NCI-H146 treated with DMSO at 0.1 percent for 48 hours (cell line): ENCODE measurements around the gene ZHX3.

ENCODE experiments used
- DNase-seq: peaks from one replicate; lab custom pipeline; 2025; ENCODE audit not compliant: unreplicated experiment; lab: John Stamatoyannopoulos, UW

The ZHX3 gene

DNA sequence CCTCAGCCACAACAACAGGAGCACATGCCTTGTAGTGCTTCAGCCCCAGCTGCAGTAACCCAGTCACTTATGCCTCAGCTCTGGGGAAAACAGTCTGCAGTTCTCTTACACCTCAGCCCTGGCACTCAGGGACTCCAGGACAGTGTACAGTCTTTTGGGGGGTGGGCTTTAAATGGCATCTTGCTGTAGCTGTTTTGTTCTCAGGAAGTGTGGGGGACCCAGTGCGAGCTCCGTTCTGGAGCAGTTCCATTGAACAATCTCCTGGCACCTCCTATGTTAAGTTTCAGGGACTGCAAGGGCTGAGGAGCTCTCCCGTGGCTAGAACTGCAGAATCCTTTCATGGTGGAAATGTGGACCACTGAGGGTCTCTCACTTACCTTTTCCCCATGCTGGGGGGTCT lies 125.0 kb downstream of the ZHX3 start:
- no peak for DNase-seq

DNA sequence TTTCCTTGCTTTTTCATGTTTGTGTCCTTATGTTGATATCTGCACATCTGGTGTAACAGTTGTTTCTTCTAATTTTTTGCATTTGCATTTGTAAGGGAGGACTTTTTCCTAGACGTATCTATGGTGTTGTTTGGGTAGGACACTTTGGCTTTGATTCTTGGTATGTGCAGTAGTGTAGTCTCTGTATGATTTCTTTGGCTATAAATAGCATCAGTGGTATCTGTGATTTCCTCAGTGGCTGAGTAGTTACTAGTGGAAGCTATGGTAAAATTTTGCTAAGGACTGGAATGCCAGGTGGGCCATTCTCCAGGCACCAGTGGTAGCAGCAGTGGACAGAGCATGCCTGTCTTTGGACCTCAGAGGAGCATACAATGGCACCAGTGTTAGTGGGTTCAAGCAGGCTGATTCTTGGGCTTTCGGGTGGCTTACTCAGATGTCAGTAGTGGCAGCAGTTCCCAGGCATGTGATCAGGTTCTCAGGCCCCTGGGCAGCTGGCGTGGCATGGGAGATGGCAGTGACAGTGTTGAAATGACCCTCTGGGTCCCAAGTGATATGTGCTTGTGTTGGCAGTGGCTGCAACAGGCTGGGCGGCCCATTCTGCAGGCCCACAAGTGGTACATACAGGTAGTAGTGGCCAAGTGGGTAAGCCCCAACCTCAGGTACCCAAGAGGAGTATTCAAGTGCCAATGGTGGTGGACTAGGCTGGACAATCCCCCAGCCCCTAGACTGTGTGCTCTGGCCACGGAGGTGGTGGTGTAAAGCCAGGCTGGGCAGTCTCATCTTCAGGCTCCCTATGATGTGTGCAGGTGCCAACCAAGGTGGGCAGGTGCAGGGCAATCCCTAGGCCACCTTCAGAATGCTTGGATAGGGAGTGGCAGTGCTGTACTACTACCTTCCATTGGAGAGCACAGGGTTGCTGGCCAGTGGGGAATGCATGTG lies 125.7 kb downstream of the ZHX3 start:
- DNase-seq, result no peak

DNA sequence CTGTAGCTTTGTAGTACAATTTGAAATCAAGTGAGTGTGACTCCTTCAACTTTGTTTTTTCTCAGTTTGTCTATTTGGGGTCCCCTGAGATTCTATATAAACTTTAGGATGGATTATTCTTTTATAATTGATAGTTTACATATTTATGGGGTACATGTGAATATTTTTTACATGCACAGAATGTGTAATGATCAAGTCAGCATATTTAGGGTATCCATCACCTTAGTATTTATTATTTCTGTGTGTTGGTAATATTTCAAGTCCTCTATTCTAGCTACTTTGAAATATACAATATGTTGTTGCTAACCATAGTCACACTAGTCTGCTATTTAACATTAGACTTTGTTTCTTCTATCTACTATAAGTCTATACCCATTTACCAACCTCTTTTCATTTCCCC lies 129.9 kb downstream of the ZHX3 start:
- DNase-seq, result no peak

DNA sequence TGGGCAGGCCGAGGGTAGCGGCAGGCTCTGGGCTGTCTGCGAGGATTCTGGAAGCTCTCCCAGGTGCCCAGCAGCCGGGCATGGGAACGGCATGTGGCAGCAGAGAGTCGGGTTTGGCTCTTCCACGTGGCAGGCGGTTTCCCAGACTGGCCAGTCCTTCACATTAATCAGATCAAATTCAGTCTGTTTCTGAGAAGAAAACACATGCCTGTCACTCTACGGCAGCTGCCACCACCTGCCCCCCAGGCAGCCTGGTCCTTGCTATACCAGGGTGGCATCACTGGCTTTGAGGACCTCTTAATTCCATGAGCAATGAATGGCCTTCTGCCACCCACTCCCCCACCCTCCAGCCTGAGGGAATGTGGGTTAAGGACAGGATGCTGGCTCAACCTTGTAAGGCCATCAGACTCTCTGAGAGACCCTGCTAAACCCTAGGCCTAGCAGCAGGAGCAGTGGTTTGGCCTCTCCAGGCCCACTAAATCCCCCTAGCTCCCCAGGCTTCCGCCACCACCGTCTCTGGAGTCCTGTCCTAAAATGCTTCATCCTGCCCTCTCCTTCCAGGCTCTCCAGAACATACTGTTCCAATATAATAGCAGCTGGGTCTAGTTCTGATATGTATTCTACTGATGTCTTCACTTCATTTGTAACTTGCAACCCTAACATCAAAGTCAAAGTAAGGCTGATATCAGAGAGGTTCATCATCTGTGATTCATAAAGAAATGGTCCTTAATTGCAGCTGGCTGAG lies 132.3 kb downstream of the ZHX3 start:
- no peak for DNase-seq

DNA sequence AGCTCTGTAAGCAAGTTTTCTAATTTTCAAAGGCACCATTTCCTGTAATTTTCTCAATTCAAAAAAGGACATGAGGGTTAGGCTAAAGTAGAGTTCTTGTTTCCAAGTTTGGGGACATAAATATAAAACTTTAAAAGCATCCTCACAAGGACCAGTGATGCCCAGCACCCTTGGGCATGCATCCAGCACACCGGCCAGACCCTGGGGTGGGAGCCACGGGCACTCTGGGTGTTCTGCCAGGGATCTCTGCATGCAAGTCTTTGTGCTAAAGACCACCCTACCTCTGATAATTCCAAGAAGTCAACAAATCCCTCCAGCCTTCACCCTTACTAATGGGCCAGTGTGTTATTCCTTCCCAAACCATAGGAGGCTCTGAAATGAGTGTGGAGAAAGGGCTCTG lies 133.7 kb downstream of the ZHX3 start:
- DNase-seq, result no peak

DNA sequence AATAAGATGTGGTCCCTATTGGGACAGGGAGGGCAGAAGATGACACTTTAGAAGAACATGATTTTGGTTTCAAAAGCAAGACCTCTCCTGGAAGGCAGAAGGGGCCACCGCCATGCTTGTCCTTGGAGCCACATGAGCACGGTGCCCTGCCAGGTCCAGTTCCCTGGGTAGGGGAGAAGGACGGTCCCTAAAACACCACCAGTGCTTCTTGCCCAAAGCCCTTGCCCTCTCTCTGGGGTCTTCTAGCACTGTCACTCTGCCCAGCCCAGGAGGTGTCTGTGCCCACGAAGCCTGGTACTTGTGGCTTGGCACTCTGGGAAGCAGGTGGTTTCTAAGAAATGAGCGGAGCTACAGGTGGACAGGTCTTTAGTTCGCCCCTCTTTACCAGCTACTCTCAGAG lies 134.1 kb downstream of the ZHX3 start:
- DNase-seq, result no peak

DNA sequence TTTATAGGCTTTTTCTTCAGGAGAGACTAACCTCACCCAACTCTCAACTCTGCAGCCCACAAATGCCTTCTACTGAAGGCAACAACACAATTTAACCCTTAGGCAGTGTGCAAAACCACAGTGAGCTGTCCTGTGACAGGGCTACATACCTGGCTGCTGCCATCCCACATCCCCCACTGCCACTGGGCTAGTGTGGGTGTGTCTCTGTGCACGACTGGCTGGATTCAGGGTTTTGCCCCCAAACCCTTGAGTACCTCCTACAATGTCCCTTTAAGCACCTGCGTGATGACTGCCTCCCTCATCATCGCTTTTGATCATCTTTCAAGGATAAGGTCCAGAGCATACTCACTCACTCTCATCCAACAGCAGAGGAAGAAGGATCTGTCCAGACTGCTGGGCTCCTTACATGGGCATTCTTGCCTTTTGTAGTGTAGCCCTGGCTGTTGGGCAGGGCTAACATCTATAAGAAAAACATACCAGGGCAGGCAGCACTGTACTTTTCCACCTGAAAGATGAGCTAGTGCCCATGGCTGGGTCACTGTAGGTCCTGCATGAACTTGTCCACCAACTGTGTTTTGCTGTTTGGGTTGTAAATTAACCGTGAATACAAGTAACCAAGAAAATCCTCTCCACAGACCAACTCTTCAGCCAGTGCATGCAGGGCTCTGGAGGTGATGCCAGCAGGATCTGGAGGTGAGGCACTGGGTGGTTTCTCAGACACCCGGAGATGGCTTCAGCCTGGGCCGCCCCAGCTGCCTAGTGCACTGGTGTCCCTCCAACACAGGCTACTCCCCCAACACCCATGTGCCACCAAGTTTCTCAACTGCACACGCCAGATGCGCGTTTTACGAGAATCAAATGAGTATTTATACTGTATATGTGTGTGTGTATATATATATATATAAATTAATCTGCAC lies 135.0 kb downstream of the ZHX3 start:
- DNase-seq, result no peak

DNA sequence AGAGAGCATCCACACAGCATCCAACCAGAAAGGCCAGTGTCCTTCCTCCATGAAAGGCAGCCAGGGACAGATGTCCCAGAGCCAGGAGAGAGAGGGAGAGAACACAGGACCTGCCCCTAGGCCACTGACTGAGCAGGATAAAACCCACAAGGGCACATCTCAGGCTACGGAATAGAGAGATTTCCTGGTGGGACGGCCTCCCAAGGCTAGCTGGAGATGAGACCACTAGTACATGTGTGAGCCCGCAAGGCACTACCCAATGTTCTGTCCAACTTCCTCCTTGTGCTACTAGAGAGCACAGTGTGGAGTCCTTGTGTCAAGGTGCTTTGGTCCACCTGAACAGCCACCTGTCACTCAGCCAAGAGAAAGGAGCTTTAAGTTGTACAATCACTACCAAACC lies 136.0 kb downstream of the ZHX3 start:
- DNase-seq, result no peak

DNA sequence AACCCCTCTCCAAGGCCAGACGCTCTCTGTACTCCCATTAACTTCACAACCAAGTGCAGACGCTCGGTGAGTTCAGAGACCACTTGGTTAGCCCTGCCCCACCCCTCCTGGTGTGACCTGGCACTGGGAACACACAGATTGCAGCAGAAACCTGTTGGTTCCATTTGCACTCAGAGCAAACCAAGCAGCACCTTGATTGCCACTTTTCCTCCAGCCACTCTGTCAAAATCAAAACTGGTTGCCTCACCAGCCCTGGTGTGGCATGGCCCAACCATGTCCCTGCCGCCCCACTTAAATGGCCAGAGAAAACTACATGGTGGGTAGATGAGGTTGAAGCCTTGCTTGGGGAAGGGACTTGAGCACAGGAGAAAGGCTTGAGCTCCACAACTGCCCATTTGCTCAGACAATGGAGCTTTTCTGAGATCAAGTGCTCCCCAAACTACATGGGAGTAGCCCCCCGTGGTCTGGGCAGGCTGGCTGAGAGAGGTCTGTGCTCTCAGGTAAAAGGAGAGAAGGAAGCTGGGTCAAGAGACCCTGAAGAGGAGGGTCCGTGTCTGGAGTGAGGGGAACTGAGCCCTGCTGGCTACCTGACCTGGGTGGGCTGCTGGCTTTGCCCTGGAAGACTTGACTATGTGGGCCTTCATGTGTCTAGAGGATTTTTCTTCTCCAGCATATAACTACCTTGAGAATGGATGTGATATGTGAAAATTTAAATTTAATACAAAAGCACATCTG lies 136.8 kb downstream of the ZHX3 start:
- no peak for DNase-seq

DNA sequence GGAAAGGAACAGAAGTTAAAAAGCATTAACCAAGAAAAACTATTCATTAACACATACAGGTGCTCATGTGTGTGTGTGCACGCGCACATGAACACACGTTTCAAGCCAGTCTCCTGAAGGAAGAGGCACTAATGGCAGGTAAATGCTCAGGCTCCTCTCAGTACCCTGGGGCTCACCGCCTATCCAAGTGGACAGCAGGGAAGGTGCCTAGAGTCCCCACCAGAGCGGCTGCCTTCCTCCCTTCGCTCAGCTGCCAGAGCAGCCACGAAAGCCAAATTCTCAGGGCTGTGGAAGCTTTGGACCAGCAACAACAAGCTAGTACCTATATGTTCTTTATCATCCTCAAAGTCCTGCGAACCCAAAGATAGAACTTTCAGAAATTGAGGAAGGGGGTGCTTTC lies 137.6 kb downstream of the ZHX3 start:
- no peak for DNase-seq

DNA sequence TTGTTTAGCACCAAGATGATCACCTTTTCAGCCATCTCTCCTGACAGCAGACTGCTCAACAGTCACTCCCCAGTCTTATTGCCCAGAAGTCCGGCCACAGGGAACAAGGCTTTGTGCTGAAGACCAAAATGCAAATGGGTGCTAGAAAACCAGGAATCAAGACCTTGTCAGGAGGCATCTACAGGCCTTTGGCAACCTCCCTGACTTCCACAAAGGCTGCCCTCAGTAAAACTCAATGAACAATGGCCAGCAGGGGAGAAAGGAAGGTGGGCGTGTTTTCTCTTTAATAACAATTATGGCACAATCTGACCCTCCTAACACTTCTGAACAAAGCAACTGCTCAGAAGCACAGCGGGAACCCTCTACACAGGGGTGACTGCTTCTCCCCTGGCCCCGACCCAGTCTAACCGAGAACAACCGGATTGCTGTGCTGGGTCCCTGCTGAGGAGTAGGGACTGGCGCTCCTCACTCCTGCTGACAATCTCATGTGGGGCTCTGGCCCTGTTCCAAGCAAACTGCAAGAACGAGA lies 138.6 kb downstream of the ZHX3 start:
- DNase-seq, result peak; percentile 89

DNA sequence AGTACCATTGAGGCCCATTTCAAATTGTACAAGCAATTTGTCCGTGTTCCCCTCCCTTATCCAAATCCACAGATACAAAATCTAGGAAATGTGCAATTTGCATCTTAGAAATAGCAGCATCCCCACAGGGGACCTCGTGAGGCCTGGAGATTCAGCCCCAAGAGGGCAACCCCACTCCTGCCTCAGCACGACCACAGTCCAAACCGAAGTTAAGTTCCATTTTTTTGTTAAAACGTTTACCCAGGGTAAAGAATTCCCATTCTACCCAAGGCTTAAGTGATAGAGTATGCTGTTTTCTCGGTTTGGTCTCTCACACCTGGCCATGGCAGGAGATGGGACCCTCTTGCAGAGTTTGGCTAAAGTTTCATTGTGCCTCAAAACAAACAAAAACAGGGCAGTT lies 139.0 kb downstream of the ZHX3 start:
- no peak for DNase-seq

DNA sequence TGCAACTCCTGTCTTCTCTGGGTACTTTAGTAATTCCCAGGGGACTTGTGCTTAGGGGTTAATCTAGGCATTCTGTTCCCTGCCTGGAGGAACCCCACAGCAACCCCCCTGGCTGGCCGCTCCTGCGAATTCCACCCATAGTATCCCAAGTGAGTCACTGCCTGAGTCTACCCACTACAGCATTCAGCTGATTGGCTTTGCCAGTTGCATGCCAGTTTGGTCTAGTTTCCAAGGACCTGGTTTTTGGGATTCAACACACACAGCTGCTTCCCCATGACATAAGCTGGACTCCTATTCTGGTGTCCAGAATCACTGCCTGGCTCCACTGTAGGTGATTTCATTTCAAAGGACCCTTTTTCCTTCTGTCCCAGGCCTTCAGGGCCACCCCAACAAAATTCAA lies 139.9 kb downstream of the ZHX3 start:
- no peak for DNase-seq

DNA sequence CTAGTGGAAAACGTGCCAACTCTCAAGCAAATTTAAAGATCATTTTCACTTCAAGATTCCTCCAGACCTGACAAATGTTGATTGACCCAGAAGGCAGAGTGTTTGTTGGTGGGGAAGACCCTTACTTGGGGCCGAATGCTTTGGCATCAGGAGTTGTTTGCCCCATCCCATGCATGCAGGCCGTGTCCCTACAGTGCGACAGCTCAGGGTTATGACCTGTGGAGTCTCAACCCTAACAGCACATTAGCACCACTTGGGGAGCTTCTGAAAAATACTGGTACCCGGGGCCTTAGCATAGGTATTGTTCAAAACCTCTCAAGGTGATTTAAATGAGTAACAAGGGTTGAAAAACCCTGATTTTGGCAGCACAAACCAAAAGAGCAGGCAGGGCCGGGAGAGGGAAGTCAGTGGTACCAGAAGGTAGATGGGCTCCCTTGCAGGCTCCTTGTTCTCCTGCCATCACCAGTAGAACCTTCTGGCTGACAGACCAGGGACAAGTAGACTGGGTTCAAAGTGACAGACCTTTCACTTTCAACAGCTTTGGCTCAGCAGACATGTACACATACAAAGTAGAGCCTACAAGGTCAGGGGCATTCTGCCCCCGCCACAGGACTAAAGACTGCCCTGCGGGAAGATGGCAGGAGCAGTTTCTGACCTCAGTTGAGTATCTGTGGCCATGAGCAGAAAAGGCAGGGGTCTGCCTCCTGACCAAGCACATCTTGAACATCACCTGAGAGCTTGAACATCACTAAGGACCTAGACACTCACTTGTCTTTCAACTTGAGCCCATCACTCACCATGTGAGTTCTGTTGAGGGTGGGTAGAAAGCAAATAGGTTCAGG lies 140.6 kb downstream of the ZHX3 start:
- DNase-seq, result no peak

DNA sequence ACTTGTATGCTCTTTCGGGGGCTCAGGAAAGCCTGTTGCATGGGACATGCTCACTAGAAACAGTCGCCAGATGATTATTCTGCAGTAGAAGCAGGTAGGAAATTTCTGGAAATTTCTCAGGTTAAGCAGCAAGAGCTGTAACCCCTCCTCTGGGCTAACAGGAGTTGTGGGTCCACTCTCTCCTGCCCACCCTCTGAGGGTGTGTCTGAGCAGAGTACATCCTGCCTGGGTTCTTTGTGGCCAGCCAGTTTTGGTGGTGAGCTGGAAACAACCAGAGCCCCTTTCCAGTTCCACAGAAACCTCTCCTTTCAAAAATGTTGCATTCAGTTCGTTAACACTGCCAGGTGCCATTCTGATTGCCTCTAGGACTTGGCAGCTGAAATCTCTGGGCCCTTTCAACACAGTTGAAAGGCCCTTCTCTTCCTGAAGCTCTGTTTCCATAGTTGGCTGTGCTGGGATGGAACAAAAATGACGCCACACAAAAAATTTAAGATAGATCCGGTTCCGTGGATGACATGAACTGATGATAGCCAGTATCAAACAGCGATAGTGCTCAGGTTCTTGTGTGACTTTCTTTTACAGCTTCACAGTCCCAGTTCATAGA lies 141.7 kb downstream of the ZHX3 start:
- no peak for DNase-seq

DNA sequence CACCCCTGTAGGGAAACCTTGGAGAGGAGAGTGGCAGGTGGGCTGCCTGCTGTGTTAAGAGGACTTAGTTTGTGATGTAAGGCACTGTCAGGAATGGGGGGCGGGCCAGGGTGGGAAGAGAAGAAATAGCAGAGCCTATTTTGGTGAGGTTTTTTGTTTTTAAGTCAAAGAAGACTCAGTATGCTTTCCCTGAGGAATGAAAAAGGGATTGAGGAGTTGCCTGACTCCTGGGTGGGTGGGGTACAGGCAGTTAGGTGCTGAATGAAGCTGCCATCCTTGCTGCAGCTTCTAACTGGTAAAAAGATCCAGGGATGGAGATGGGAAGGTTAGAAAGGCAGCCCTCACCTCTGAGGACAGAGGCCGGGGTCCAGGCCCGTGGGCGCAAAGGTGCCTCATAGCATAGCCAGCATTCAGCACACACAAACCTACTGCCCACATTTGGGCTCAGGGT lies 142.3 kb downstream of the ZHX3 start:
- DNase-seq, result no peak

DNA sequence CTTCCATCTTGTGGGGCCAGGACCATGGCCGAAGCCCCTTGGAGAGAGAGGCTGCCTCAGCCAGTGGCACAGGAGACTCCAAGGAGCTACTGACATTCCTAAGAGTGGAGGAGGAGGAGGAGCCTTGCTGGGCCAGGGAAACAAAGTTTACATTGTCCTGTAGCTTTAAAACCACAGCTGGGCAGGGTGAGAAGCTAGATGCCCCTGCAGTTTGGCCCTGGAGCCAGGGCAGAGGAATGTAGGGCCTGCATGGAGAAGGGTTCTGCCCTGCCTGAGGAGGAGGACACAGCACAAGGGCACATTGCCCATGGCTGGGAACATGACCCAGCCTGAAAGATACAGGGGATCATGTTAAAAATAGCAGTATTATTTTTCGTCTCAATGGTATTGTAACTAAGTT lies 142.7 kb downstream of the ZHX3 start:
- no peak for DNase-seq

DNA sequence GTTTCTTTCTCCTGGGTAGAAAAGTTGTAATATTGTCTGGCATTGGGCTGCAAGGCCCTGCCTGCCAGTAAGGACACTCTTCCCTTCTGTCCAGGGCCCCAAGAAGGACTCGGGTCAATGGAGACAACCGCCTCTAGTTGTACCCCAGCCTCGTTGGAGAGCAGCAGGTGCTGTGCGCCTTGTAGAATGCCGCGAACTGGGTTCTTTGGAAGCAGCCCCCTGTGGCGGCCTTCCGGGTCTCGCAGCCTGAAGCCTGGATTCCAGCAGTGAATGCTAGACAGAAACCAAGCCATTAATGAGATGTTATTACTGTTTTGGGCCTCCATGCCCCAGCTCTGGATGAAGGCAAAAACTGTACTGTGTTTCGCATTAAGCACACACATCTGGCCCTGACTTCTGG lies 143.2 kb downstream of the ZHX3 start:
- DNase-seq, result no peak

DNA sequence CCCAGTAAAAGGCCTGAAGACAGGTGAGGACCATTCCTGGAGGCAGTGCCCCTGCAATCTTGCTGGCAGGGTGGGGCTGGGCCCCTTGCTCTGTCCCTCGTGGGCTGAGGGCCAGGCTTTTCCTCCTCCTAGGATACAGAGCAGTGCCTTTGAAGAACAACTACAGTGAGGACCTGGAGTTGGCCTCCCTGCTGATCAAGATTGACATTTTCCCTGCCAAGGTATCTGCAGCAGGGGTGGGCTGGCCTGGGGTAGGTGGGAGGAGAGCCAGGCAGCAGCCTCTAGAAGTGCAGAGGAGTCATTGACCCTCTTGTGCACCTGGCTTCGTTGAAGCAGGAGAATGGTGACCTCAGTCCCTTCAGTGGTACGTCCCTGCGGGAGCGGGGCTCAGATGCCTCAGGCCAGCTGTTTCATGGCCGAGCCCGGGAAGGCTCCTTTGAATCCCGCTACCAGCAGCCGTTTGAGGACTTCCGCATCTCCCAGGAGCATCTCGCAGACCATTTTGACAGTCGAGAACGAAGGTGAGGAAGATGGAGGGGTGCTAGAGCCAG lies 143.7 kb downstream of the ZHX3 start:
- no peak for DNase-seq
